ENCODE data around the gene SDS. TPM values are rescaled to one million over a fixed set of nuclear protein-coding genes. Genes with fewer than 3 reads are reported as not detected.

The SDS gene
- total and polyA plus RNA-seq, 2 of the 8 experiments (the other 6 are each of a cell fraction or from before 2014, with no cell fraction given), result 0.21 TPM; not detected in 1

DNA sequence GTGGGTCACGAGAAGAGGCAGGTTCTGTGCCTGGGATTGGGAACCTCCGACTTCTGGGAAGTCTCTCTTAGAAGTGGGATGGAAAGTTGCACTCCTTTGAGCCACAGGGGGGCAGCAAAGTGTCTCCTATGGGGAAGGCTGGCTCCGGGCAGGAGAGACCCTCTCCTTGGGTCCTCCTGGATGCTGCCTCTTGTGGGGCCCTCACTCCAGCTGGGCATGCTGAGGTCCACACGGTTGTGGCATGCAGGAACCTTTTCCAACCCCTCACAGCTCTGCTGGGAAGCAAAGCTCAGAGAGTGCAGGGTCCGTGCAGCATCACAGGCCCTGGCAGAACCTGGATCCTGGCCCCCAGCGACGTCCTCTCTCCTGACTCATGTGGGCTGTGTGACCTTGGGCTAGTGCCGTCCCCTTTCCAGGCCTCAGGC is 35.9 kb upstream of the SDS start (continued):
- TF ChIP-seq, protein P1, sequence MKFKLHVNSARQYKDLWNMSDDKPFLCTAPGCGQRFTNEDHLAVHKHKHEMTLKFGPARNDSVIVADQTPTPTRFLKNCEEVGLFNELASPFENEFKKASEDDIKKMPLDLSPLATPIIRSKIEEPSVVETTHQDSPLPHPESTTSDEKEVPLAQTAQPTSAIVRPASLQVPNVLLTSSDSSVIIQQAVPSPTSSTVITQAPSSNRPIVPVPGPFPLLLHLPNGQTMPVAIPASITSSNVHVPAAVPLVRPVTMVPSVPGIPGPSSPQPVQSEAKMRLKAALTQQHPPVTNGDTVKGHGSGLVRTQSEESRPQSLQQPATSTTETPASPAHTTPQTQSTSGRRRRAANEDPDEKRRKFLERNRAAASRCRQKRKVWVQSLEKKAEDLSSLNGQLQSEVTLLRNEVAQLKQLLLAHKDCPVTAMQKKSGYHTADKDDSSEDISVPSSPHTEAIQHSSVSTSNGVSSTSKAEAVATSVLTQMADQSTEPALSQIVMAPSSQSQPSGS (IDR thresholded peaks at IDR 0.05; ENCODE audit: low read length), result no peak
- TF ChIP-seq EZH2 (IDR thresholded peaks at IDR 0.05; ENCODE audit: low read depth, low read length, severe bottlenecking), result no peak
- TF ChIP-seq NANOG (IDR thresholded peaks at IDR 0.05; ENCODE audit: insufficient read depth, low read depth, low read length, poor library complexity, severe bottlenecking), result no peak
- peak; percentile 95 for TF ChIP-seq RAD21 (IDR thresholded peaks at IDR 0.05 in 1 of 2, conservative IDR thresholded peaks at IDR 0.05 in 1 of 2; ENCODE audit: low read depth in 2 of 2, low read length in 2 of 2)
- TF ChIP-seq RBBP5 (IDR thresholded peaks at IDR 0.05; ENCODE audit: borderline replicate concordance, low read depth, low read length), result no peak
- TF ChIP-seq GABPA (IDR thresholded peaks at IDR 0.05; ENCODE audit: borderline replicate concordance, insufficient read depth, low read length), result 0 out of 2 replicates have a peak, but pooled peaks have one; percentile 15
- no peak for TF ChIP-seq TAF7 (optimal IDR thresholded peaks at IDR 0.05; ENCODE audit: borderline replicate concordance, low read depth, low read length)
- TF ChIP-seq EGR1 (IDR thresholded peaks at IDR 0.05; ENCODE audit: borderline replicate concordance, low read depth, low read length), result no peak
- TF ChIP-seq, protein P2, sequence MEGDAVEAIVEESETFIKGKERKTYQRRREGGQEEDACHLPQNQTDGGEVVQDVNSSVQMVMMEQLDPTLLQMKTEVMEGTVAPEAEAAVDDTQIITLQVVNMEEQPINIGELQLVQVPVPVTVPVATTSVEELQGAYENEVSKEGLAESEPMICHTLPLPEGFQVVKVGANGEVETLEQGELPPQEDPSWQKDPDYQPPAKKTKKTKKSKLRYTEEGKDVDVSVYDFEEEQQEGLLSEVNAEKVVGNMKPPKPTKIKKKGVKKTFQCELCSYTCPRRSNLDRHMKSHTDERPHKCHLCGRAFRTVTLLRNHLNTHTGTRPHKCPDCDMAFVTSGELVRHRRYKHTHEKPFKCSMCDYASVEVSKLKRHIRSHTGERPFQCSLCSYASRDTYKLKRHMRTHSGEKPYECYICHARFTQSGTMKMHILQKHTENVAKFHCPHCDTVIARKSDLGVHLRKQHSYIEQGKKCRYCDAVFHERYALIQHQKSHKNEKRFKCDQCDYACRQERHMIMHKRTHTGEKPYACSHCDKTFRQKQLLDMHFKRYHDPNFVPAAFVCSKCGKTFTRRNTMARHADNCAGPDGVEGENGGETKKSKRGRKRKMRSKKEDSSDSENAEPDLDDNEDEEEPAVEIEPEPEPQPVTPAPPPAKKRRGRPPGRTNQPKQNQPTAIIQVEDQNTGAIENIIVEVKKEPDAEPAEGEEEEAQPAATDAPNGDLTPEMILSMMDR (IDR thresholded peaks at IDR 0.05; ENCODE audit: control extremely low read depth in 1 of 3, insufficient read depth in 1 of 3, low read depth in 1 of 3, low read length in 3 of 3), result peak; percentile 70 to 91 (median 88)
- no peak for TF ChIP-seq RFX5 (IDR thresholded peaks at IDR 0.05; ENCODE audit: borderline replicate concordance, low read depth, low read length)
- no peak for TF ChIP-seq PHF8 (conservative IDR thresholded peaks at IDR 0.05; ENCODE audit: low read depth, low read length)
- TF ChIP-seq SIRT6 (IDR thresholded peaks at IDR 0.05; ENCODE audit: low read length), result no peak
